Measurements from ENCODE around the gene BEST4. TPM values are rescaled to one million over a fixed set of nuclear protein-coding genes. Genes with fewer than 3 reads are reported as not detected.

Gene BEST4
- polyA plus RNA-seq (not detected in 2 replicates), polyA minus RNA-seq (not detected in 2 replicates)

GRCh38 chr1:44788120-44788860, at the start of gene BEST4:
Gene BEST4 (minus strand): TSS chr1:44788170. CDS start chr1:44787705, 465 bp downstream.
- no peaks in the 10 kb centered on the region for H3K36me3 ChIP-seq (ENCODE audit: insufficient read depth, low read length)
- no peaks in the 10 kb centered on the region for H3K9me2 ChIP-seq (ENCODE audit: insufficient read depth, low read length)
- H3K27ac ChIP-seq (ENCODE audit: low read length) = no peak within 1 kb of the TSS
- H3K9me3 ChIP-seq (ENCODE audit: low read length) = no peaks in the 10 kb centered on the region
- H3K4me3 ChIP-seq (ENCODE audit: low read length) = no peak within 1 kb of the TSS
- no peaks in the 10 kb centered on the region for H3F3A ChIP-seq (ENCODE audit: insufficient read depth, low read length, poor library complexity, severe bottlenecking)
- TF ChIP-seq RAD21 (conservative IDR thresholded peaks at IDR 0.05) = no peak
- no peak for TF ChIP-seq EZH2 (IDR thresholded peaks at IDR 0.05; ENCODE audit: borderline replicate concordance, insufficient read depth, low read length, poor library complexity, severe bottlenecking)
- no peak for TF ChIP-seq POLR2AphosphoS5 (IDR thresholded peaks at IDR 0.05)
- TF ChIP-seq TAF1 (IDR thresholded peaks at IDR 0.05; ENCODE audit: low read depth) = no peak
- no peak for TF ChIP-seq REST (IDR thresholded peaks at IDR 0.05; ENCODE audit: borderline replicate concordance)
- TF ChIP-seq SMC3 (conservative IDR thresholded peaks at IDR 0.05; ENCODE audit: poor library complexity) = no peak
- TF ChIP-seq MXI1 (conservative IDR thresholded peaks at IDR 0.05; ENCODE audit: poor library complexity, severe bottlenecking) = no peak
- no peak for TF ChIP-seq EP300 (conservative IDR thresholded peaks at IDR 0.05; ENCODE audit: poor library complexity, severe bottlenecking)
- TF ChIP-seq CTCF (IDR thresholded peaks at IDR 0.05; ENCODE audit: poor library complexity, severe bottlenecking) = no peak
- no peak within 1 kb of the TSS for H2AFZ ChIP-seq (ENCODE audit: low read depth, low read length)
- H3K9ac ChIP-seq (ENCODE audit: low read length) = no peak within 1 kb of the TSS
- no peaks in the 10 kb centered on the region for H4K20me1 ChIP-seq (ENCODE audit: insufficient read depth)
- no peak within 1 kb of the TSS for H3K4me2 ChIP-seq (ENCODE audit: low read length)
- H3K79me2 ChIP-seq (replicated peaks; ENCODE audit: insufficient read depth, low read length) = no peaks in the 10 kb centered on the region
- peaks cover 24% of the 10 kb centered on the region for H3K27me3 ChIP-seq (ENCODE audit: insufficient read depth, low read depth, low read length)

DNA sequence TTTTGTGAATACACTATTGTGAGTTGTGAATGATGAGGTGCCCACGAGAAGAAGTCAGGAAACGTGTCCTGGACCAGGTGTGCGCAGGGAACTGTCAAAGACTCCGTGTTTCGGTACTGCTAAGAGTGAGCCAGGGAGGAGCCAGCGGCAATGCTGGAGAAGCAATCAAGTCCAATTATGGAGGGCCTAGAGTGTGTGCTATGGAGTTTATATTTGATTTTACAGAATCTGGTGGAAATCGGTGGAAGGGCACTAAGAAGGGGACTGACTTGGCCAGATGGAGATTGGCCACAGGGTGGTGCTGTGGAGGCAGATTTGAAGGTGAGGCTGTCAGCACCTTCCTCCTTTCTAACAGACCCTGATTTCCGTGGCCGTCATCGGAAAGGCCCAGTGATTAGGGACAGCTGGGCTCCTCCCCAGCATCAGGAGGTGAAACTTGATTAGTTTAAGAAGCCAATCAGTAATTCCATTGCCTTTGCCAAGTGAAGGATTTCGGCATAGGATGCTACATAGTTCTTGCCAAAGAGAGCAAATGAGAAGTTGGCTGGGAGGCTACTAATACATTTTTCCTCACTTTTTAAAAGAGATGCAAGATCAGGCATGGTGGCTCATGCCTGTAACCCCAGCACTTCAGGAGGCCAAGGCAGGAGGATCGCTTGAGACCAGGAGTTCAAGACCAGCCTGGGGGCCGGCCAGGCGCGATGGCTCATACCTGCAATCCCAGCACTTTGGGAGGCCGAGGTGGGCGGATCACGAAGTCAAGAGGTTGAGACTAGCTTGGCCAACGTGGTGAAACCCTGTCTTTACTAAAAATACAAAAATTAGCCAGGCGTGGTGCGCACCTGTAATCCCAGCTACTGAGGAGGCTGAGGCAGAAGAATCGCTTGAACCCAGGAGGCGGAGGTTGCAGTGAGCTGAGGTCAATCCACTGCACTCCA, 48.0 kb upstream of the BEST4 start:
- Histone ChIP-seq H2AFZ (ENCODE audit: low read depth, low read length) (no peak overlapping the region), H3K27ac (ENCODE audit: low read length) (no peak overlapping the region), H3K79me2 (replicated peaks; ENCODE audit: insufficient read depth, low read length) (no peaks in the 10 kb centered on the region), H3K4me3 (ENCODE audit: low read length) (no peak overlapping the region), H4K20me1 (ENCODE audit: insufficient read depth) (no peaks in the 10 kb centered on the region), H3K4me2 (ENCODE audit: low read length) (no peak overlapping the region), H3K36me3 (ENCODE audit: insufficient read depth, low read length) (no peaks in the 10 kb centered on the region), H3K27me3 (ENCODE audit: insufficient read depth, low read depth, low read length) (no peaks in the 10 kb centered on the region), H3K9ac (ENCODE audit: low read length) (no peak overlapping the region), H3K9me3 (ENCODE audit: low read length) (no peaks in the 10 kb centered on the region), H3K9me2 (ENCODE audit: insufficient read depth, low read length) (no peaks in the 10 kb centered on the region), H3F3A (ENCODE audit: insufficient read depth, low read length, poor library complexity, severe bottlenecking) (no peaks in the 10 kb centered on the region)
- TF ChIP-seq POLR2AphosphoS5 (IDR thresholded peaks at IDR 0.05) (no peak), CTCF (IDR thresholded peaks at IDR 0.05; ENCODE audit: poor library complexity, severe bottlenecking) (peak; percentile 84), SMC3 (conservative IDR thresholded peaks at IDR 0.05; ENCODE audit: poor library complexity) (peak; percentile 85), RAD21 (conservative IDR thresholded peaks at IDR 0.05) (peak; percentile 77)

Measured in neural cell (in vitro differentiated cells).